ENCODE measurements around the gene MRPS10.

MRPS10 gene

DNA sequence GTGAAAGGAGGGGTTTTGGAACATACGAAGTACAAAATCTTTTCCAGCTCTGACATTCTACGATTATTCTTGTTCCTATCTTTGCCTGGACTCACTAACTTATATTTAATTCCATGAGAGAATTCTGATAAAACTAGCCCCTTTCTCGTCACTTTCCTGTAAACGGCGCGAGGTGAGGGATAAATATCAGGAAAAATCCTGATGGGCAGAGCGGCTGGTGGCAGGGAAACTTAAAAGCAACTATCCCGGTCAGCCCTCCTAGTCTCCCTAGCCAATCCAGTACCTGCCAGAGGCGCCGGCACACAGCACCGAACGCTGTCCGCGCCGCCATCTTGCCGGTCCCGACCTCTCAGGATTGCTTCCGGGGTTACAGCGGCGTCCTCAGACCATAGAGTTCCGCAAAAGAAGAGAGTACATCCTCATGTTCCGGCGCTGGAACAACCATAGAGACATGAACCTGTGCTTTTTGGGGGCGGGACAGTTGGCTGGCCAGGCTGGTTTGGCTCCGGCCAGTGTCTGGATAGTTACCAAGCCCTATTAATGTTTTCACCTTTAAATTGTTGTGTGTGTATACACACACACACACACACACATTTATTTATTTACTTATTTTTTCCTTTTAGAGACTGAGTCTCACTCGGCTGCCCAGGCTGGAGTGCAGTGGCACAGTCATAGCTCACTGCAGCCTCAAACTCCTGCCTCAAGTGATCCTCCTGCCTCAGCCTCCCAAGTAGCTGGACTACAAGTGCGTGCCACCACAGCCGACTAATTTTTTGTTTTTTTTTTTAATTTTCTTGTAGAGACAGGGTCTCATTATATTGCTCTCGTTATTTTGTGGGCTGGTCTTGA, at the start of gene MRPS10:
MRPS10 (minus strand) TSS at position 343 of the 849 bp plus-strand sequence; CDS start at position 331, 12 bp downstream.
- peak; percentile 97 for DNase-seq

DNA sequence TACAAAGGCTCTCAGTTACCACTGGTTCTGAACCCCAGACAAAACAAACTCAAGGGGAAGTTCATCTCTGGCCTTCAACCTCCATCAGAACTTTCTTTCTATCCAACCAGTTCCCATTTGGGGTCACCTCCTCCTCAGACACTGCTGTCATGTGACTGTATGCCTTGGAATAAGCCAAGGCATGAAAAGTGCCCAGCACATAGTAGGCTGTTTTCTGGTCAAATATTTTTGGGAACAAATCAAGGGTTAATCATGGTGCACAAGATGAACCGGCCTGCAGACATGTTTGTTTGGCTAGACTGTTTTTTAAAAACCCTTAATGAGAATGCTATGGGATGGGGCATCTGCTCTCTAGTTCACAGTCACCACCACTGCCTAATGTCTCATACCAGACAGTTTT, 48.9 kb upstream of the MRPS10 start:
- DNase-seq = no peak

DNA sequence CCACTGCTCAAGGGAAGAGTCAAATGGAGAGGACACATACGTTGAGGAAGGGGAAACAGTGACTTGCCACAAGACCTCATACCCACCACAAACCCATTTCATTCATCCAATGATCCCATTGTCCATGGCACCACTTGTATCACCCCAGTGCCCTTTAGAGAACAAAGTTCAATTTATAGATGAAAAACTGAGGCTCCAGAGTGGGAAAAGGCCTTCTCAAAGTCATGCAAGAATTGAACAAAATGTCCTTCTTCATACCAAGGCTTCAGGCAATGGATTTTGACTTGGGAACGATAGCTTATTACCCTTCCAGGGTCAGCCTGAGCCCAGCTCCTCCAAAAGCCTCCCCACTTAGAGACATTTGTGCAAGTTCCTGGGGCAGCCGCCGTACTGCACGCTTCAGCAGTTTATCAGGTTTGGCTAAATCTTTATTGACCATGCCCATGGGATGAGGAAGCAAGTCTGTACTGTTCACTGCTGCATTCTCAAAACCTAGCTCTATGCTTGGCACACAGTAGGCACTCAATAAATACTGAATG, 47.3 kb upstream of the MRPS10 start:
- no peak for DNase-seq

DNA sequence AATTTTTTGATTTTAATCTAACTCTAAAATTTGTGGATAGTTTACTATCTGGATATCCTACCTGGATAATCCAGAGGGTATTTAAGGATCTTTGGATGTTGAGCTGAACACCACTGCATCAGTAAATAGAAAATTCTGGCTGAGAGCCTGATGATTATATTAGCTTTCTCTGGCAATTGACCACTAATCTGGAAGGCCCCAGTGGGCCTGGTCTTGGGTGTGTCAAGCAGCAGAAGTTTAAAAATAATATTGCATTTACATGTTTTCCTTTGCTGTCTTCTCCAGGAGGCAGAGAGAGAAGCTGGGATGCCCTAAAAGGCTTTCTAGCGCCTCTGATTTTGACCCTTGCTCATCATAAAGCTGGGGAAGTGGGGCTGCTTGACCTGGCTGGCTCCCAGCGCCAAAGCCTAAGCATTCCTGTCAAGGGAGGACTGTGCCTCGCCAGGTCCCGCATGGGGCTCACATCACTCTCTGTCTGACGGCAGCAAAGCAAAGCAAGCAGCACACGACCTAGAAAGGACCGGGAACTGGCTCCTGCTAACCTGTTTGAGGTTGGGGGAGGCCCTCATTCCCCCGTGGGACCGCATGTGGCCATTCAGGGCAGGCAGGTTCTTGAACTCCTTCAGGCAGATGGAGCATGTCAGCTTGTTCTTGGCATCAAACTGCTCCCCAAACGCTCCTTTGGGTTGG, 46.6 kb upstream of the MRPS10 start:
- DNase-seq = no peak

DNA sequence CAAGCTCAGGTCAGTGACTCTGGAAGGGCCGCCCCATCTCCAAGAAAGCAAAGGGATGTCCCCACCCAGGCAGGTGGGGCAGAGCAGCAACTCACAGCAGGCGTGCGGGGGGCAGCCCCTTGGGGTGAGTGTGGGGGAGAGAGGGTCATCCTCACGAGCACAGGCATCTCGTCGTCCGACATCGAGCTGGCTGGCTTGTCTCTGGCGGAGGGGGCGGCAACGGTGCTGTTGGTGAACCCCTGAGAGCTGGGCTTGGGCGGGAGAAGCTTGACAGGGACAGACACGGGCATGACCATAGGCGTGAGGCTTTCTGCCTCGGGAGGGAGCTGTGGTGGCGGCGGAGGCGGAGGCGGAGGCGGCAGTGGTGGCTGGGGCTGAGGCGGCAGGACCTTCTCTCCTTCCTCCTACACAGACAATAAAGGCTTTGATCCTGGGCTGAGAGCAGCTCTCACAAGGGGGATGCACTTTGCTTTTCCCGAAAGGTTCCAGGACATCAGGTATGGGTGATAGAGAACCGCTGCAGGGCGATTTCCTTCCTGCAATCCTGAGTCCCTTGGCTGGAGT, 45.6 kb upstream of the MRPS10 start:
- DNase-seq = no peak

DNA sequence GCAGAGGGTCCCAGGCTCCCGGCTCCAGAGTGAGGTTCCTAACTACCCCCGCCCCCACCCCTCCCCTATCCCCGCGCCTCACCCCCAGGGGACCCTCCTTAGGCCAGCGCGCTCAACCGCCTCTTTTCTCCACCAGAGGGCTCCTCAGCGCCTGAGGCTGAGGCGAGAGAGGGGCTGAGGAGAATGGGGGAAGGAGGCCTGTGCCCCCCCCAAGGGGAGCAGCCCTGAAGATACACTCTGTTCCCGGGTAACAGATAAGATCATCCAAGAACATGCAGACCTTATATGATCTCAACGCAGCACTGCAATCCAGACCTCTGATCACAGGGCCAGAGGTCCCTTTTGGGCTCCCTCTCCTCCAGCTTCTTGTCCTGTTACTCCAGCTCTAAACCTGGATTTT, 43.3 kb upstream of the MRPS10 start:
- peak in 1 of 2 experiments; percentile 16 for DNase-seq

DNA sequence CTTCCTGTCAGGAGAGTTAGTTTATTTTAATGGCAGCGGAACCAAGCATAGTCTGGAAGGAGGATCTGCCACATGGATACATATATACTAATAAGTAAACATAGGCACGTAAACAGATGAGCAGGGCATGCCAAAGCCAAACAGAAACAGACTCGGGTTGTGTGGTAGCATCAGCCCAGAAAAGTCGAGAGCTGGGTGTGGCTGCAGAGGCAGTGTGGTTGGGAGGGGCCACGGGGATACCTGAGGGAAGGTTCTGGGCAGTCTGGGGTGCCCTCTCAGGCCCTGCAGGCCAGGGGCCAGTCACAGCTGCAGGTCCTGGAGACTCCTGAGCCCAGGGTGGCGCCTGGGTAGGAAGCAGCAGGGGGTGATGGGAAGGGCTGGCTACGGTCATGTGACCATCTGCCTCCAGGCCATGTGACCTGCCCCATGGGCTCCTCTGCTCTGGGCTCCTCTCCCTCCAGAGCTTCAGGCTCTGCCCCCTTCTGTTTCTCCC, 42.8 kb upstream of the MRPS10 start:
- no peak for DNase-seq

DNA sequence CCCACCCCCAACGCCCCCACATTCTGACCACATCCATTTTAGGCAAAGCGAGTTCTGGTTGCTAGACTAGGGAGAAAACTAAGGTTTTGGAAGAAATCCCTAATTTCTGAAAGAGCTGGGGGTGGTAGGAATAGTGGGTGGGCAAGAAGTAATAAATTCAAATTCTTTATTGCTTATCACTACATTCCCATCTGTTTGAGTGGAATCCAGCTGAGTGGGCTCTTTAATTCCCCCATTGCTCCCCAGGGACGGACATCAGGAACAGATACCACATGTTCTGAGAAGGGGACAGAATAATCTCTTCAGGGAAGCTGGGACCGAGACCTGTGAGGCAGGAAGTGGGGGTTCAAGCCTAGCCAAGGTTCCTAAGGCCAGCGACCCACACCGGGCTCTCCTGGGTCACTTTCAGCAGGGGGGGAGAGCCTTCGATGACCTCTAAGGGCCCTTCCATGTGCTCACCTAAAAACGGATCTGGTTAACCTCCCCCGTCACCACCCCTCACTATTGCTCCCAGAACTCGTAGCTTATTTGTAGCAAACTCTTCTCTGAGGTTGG, 42.3 kb upstream of the MRPS10 start:
- no peak for DNase-seq

DNA sequence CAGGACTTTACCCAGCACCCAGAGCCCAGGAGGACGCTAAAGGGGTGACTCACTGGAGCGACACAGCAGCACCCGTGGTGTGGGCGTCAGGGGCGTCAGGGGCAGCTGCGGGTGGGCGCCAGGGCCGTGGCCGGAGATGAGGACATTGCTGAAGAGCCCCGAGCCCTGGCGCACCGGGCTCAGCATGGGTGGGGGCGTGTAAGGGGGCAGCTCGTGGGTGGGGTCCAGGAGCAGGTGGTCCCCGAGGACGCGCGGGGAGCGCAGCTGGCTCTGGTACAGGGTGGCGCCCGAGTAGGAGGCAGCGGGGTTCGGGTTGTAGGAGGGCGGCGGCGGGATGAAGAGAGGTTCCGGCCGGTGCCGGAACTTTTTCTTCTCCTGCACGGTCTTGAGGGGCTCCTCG, 41.6 kb upstream of the MRPS10 start:
- no peak for DNase-seq

DNA sequence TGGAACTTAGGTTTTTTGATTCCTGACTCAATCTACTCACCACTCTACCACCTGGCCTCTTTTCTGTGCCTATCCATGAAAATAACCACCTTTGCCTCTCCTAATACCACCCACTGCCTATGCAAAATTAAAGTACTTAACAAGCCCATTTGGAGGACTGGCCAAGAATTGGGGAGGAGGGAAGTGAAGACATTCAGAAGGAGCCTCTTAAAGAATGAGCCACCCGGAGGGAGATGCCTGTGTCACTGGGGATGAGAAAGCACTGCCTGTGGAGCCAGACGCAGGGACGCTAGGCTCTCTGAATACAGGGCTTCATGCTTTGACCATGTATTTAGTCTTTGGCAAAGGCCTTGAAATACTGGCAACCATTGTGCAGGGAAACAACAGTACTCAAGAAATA, 40.0 kb upstream of the MRPS10 start:
- DNase-seq = no peak

DNA sequence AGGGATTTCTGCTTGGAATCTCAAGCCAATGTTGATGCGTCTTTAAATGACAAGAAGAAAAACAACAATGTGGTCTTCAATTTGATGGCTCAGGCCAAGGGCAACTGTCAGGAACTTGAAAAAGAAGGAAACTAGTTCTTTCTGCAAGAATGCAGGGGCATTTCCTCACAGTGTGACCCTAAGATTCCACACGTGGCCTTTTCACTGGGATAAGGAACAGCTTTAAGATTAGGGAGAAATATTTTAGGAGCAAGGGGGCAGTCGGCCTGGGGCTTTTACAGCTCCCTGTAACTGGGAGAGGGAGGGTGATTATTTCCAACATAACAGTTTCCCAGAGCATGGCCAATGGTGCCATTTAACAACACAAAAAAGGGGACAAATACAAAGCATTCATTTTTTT, 39.4 kb upstream of the MRPS10 start:
- no peak for DNase-seq

DNA sequence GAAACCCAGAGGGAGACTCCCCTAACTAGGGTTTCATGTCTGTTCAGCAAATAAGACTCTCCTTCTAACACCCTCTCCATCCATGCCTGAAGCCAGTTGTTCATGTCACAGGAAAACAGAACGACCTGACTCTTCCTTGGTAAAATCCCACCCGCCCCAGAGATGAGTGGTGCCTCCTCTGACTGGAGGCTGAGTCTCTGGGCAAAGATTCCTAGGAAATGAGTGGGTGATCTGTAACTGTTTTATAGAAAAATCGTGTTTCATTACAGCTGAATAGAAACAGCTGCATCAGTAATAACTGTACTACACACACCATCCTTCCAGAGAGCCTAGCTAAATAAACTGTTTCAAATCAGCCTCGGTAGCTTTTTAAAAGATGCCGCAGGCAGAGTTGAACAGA, 37.4 kb upstream of the MRPS10 start:
- no peak for DNase-seq

DNA sequence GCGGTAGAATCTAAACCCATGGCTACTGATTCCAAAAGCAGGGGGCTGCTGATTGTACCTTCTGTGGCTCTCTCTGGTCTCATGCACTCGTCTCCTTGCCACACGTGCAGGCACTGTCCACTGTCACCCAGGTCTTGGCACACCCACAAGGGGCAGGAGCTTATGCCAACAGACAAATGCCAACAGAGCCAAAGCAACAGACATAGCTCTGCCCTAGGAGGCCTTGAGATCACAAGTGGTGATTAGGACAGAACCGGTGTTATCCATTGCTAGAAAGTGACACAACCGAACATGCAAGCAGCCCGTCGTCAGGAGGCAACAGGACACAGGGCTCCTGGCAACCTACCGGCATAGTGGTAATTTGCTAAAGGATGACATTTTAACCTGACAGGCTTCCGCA, 36.8 kb upstream of the MRPS10 start:
- no peak for DNase-seq

DNA sequence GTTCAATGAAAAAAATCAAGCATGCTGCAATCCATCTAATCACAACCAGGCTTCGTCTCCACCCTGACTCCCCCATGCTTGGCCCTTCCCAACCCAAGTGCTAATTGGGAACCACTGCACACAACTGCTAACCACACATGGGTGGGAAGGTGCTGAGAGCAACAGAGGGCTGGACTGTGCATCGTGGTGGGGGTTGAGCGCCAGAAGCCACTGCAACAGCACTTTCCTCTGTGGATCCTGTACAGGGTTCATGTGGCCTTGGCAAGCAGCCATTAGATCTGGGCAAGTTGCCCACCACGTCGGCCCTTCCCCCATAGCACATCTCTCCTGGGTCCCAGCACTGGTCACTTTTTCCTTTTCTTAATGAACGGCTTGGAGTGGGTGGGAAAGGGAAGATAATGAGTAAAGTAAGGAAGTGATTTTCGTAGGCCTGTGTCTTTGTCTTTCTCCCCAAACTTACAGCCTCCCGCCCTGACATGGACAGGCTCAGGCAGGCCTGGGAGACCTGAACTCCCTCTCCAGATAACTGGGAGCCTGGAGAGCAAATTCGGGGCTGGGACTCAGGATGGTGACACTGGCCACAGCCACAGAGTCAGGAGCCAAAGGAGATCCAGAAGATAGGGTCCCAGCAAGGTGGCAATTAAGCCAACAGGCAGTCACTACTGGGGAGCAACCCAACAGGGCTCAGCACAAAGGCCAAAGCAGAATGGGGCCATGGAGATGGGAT, 34.4 kb upstream of the MRPS10 start:
- DNase-seq = no peak

DNA sequence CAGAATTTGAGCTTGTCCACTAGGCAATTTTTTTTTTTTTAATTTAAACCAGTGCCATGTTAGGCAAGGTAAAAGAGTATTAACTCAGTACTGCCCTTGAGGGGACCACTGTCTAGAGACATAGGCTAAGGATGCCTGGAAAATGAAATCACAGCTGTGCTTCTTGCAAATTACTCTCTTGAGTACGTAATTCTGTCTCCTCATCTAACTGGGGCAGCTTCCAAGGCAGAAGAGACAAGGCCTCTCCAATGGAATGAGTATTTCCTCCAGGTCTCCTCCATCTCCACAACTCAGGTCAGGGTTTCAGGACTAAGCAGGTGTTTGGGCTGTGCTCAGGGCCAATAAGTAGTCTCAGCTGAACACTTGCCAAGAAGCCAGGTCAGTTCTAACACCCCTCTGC, 33.8 kb upstream of the MRPS10 start:
- no peak for DNase-seq

DNA sequence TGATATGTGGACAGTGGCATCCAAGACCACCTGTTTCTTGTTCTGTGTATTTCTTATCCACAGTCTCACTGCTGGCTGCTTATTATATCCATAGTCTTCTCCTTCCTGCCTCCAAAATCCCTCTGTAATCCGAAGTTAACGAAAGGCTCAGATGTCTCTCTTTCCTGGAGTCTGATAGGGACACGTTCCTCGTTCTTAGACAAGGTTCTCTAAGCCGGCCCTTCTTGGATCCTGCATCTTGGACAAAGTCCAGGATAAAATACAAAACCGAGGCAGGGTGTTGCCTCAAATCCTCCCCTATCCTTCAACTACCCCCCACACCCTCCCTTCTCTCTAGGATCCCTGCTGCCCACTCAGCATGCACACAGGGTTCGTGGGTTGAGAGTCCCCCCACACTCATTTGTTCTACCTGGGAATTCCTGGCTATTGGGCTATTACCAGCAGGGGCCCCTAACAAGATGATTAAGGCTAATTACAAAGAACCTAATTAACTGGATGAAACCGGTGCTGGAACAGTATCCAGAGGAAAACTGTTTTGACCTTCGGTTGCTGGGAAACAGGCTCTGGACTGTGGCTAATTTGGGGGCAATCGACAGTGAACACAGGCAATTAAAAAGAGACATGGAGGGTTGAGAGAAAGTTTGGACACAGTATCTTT, 32.7 kb upstream of the MRPS10 start:
- no peak for DNase-seq

DNA sequence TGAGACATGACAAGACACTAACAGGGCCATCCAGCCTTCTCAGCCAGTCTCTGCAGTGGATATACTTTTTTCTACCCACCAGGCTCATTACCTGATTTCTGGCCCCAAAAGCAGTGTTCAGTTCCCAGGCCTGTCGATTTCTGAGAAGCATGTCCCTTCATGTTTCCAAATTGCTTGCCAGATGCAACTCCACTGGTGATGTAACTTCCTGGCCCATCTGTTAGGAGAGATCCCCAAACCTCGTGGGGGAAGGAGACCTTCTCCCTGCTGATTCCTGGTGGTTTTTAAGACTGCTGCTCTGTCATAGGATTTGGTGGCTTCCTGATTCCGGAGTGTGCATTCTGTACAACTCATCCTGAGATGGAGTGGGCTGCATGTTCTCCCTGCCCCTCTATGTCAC, 31.6 kb upstream of the MRPS10 start:
- DNase-seq = peak in 1 of 2 experiments; percentile 8

DNA sequence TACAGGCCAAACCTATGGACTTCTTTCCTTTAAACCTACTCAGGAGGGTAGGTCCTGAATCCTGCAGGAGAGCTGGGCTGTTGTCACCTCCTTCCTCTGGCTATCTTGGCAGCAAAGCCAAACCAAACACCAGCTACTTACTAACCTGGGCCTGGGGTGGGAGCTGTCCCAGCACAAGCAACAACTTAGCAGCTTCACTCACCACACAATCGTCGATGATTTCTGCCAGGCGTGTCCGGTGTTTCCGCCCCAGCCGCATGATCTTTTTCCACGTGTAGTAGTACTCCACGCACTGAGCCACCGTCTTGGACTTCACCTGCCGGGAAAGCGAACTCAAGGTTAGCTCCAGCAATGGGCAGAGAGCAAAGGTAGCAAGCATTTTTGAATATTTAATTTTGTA, 25.4 kb upstream of the MRPS10 start:
- no peak for DNase-seq

DNA sequence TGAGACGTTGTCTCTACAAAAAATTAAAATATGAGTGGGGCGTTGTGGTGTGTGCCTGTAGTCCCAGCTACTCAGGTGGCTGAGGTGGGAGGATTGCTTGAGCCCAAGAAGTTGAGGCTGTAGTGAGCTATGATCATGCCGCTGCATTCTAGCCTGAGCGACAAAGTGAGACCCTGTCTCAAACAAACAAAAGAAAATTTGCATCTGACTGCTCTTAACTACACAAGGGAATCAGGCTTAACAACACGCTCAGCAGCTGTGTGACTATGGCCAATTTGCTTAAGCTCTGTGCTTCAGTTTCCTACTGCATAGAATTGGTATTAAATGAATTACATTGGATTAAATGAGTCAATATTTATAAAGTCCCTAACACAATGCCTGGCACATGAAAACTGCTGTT, 24.3 kb upstream of the MRPS10 start:
- DNase-seq = no peak

DNA sequence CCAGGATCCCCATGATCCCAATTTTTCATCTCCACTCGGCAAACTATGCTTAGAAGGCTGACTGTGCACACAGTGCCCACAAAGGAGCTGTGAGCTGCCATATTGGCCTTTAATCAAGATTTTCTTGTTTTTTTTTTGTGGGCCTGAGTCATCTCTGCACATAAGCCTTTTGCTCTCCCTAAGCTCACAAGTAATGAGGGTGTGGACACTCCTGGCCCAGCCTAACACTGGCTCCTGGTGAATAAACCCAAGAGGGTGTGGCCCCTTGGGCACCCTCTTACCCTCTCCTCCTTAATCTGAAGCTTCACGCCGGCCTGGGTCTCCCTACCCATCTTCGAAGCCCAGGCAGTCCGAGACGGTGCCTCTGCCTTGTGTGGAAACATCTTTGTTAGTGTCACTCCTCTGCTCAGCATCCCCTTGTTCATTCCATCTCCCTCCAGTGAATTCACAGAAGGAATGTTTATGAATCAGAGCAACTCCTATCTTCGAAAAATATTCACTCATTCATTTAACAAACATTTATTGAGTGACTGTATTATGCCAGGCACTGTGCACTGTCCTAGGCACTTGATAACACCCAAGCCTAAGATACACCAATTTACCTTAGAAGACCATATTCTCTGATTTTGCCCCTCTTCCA, 22.2 kb upstream of the MRPS10 start:
- no peak for DNase-seq

DNA sequence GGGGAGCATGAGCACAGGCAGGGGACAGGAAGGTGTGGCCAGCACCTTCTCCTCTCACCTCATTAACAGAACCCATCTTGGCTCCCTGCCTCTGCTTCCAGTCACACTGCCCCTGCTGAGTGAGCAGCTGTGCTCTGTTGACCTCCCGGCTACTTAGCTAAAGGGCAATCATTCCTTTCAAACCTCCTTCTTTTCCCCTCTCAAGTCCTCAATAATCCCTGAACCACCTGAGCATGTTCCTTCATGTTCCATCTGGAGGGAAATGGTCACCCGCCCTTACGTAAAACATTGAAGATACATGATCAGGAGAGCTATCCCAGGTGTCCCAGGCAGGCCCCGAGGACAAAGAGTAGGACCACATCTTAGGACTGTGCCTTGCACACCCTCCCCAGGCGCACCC, 21.7 kb upstream of the MRPS10 start:
- DNase-seq = no peak

DNA sequence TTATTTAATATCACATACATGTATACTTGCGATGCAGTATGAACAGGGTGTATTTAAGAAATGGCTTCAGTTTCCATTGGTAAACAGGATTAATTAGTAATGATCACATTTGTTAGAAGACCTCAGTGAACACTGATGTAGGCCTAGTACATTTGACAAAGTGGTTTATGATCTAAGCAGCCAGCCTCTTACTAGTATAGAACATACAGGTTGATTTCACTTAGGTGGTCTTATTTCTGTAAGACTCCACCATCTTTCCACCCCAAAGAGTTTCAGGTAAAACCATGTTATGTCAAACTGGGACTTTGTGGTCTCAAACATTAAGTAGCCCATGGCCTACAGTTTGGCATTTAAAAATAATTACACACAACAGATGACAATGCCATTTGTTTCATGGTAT, 20.2 kb upstream of the MRPS10 start:
- DNase-seq = no peak
